Measurements from ENCODE around the gene EEF1AKMT3. TPM values are rescaled to one million over a fixed set of nuclear protein-coding genes. Genes with fewer than 3 reads are reported as not detected.

The EEF1AKMT3 gene
- total RNA-seq (2014; rRNA removed; shearing (Covaris generic)), result 3.2 and 3.6 TPM in 2 replicates

- H3K4me3 ChIP-seq (ENCODE audit: insufficient read depth, low read depth, low read length), result peak within 1 kb of the TSS; percentile 75
- DNase-seq, result peak; percentile 86
- H3K27me3 ChIP-seq (ENCODE audit: control insufficient read depth, insufficient read depth, low read length), result peaks cover 3% of the 10 kb centered on the region
- peaks cover 16% of the 10 kb centered on the region for H3K36me3 ChIP-seq (replicated peaks; ENCODE audit: control insufficient read depth, insufficient read depth, low read length)
These were observed at the start of gene EEF1AKMT3 for GRCh38 chr12:57772429-57773322. Gene EEF1AKMT3, plus strand, starts transcription at chr12:57772614. Its CDS starts 111 bp downstream, at chr12:57772725.

GRCh38 chr12:57722716-57723629, 49.4 kb upstream of the EEF1AKMT3 start:
- Histone ChIP-seq H3K4me3 (ENCODE audit: insufficient read depth, low read depth, low read length) (no peak overlapping the region), H3K27me3 (ENCODE audit: control insufficient read depth, insufficient read depth, low read length) (peaks cover 44% of the 10 kb centered on the region), H3K36me3 (replicated peaks; ENCODE audit: control insufficient read depth, insufficient read depth, low read length) (no peaks in the 10 kb centered on the region; the same call in 1 of the 2 replicates)
- DNase-seq, result no peak

GRCh38 chr12:57723630-57723962, 48.8 kb upstream of the EEF1AKMT3 start:
- no peak for DNase-seq
- Histone ChIP-seq H3K4me3 (ENCODE audit: insufficient read depth, low read depth, low read length) (no peak overlapping the region), H3K27me3 (ENCODE audit: control insufficient read depth, insufficient read depth, low read length) (peaks cover 50% of the 10 kb centered on the region), H3K36me3 (replicated peaks; ENCODE audit: control insufficient read depth, insufficient read depth, low read length) (no peaks in the 10 kb centered on the region; the same call in 1 of the 2 replicates)

- no peaks in the 10 kb centered on the region; the same call in 1 of the 2 replicates for H3K36me3 ChIP-seq (replicated peaks; ENCODE audit: control insufficient read depth, insufficient read depth, low read length)
- H3K4me3 ChIP-seq (ENCODE audit: insufficient read depth, low read depth, low read length), result no peak overlapping the region
- DNase-seq, result no peak
- peaks cover 54% of the 10 kb centered on the region for H3K27me3 ChIP-seq (ENCODE audit: control insufficient read depth, insufficient read depth, low read length)
These were observed 48.1 kb upstream of the EEF1AKMT3 start for GRCh38 chr12:57724003-57724935.

GRCh38 chr12:57724936-57725740, 47.3 kb upstream of the EEF1AKMT3 start:
- DNase-seq, result no peak
- Histone ChIP-seq H3K27me3 (ENCODE audit: control insufficient read depth, insufficient read depth, low read length) (peaks cover 63% of the 10 kb centered on the region), H3K36me3 (replicated peaks; ENCODE audit: control insufficient read depth, insufficient read depth, low read length) (no peaks in the 10 kb centered on the region; the same call in 1 of the 2 replicates), H3K4me3 (ENCODE audit: insufficient read depth, low read depth, low read length) (peak overlapping the region; percentile 11; the same call in 1 of the 2 replicates)

- peaks cover 69% of the 10 kb centered on the region for H3K27me3 ChIP-seq (ENCODE audit: control insufficient read depth, insufficient read depth, low read length)
- peak; percentile 65 for DNase-seq
- H3K36me3 ChIP-seq (replicated peaks; ENCODE audit: control insufficient read depth, insufficient read depth, low read length), result no peaks in the 10 kb centered on the region
- H3K4me3 ChIP-seq (ENCODE audit: insufficient read depth, low read depth, low read length), result peak overlapping the region; percentile 59; the same call in 1 of the 2 replicates
These were observed 46.6 kb upstream of the EEF1AKMT3 start for GRCh38 chr12:57725851-57726150.

GRCh38 chr12:57726151-57726883, 46.1 kb upstream of the EEF1AKMT3 start:
- Histone ChIP-seq H3K27me3 (ENCODE audit: control insufficient read depth, insufficient read depth, low read length) (peaks cover 74% of the 10 kb centered on the region), H3K4me3 (ENCODE audit: insufficient read depth, low read depth, low read length) (peak overlapping the region; percentile 59), H3K36me3 (replicated peaks; ENCODE audit: control insufficient read depth, insufficient read depth, low read length) (no peaks in the 10 kb centered on the region)
- DNase-seq, result peak; percentile 97

- Histone ChIP-seq H3K36me3 (replicated peaks; ENCODE audit: control insufficient read depth, insufficient read depth, low read length) (no peaks in the 10 kb centered on the region), H3K4me3 (ENCODE audit: insufficient read depth, low read depth, low read length) (peak overlapping the region; percentile 59; the same call in 1 of the 2 replicates), H3K27me3 (ENCODE audit: control insufficient read depth, insufficient read depth, low read length) (peaks cover 82% of the 10 kb centered on the region)
- peak; percentile 71 for DNase-seq
These were observed 45.3 kb upstream of the EEF1AKMT3 start for GRCh38 chr12:57726884-57727757.

- Histone ChIP-seq H3K27me3 (ENCODE audit: control insufficient read depth, insufficient read depth, low read length) (peaks cover 90% of the 10 kb centered on the region), H3K36me3 (replicated peaks; ENCODE audit: control insufficient read depth, insufficient read depth, low read length) (no peaks in the 10 kb centered on the region), H3K4me3 (ENCODE audit: insufficient read depth, low read depth, low read length) (no peak overlapping the region)
- peak; percentile 88 for DNase-seq
These were observed 44.5 kb upstream of the EEF1AKMT3 start for GRCh38 chr12:57727758-57728395.

GRCh38 chr12:57729321-57729844, 43.0 kb upstream of the EEF1AKMT3 start:
- Histone ChIP-seq H3K36me3 (replicated peaks; ENCODE audit: control insufficient read depth, insufficient read depth, low read length) (no peaks in the 10 kb centered on the region), H3K4me3 (ENCODE audit: insufficient read depth, low read depth, low read length) (no peak overlapping the region), H3K27me3 (ENCODE audit: control insufficient read depth, insufficient read depth, low read length) (peaks cover 91% of the 10 kb centered on the region)
- DNase-seq, result peak; percentile 16

GRCh38 chr12:57730336-57731067, 41.9 kb upstream of the EEF1AKMT3 start:
- Histone ChIP-seq H3K27me3 (ENCODE audit: control insufficient read depth, insufficient read depth, low read length) (peaks cover 96% of the 10 kb centered on the region), H3K36me3 (replicated peaks; ENCODE audit: control insufficient read depth, insufficient read depth, low read length) (no peaks in the 10 kb centered on the region)
- DNase-seq, result peak; percentile 4

More at GRCh38 chr12:57730336-57731067, 41.9 kb upstream of the EEF1AKMT3 start:
- H3K4me3 ChIP-seq (ENCODE audit: insufficient read depth, low read depth, low read length), result no peak overlapping the region
